ENCODE measurements around the gene GYS1.
"Not testable (repeated sequence)": the region's sequence is repeated elsewhere in the genome, so short reads cannot be mapped to it uniquely, and the experiment has no call there.

The GYS1 gene

GRCh38 chr19:48925890-48926289 lies 67.2 kb downstream of the GYS1 start:
- not testable (repeated sequence) for H3K4me3 Mint-ChIP-seq; DNase-seq (ENCODE audit: low spot score in 2 of 2); ATAC-seq; H3K27ac Mint-ChIP-seq; H3K4me1 Mint-ChIP-seq; H3K9me3 Mint-ChIP-seq
- H3K36me3 Mint-ChIP-seq, result peaks cover 26% of the 10 kb centered on the region

GRCh38 chr19:48925240-48925843 lies 67.8 kb downstream of the GYS1 start:
- H3K4me3 Mint-ChIP-seq, result no peak overlapping the region
- H3K9me3 Mint-ChIP-seq, result no peaks in the 10 kb centered on the region
- ATAC-seq, result peak; percentile 58
- H3K36me3 Mint-ChIP-seq, result peaks cover 26% of the 10 kb centered on the region
- H3K27ac Mint-ChIP-seq, result no peak overlapping the region
- DNase-seq (ENCODE audit: low spot score in 2 of 2), result no peak
- H3K4me1 Mint-ChIP-seq, result no peaks in the 10 kb centered on the region

GRCh38 chr19:48922548-48923490 lies 70.3 kb downstream of the GYS1 start:
- no peak for DNase-seq (ENCODE audit: low spot score in 2 of 2)
- H3K4me3 Mint-ChIP-seq, result no peak overlapping the region
- H3K36me3 Mint-ChIP-seq, result peaks cover 51% of the 10 kb centered on the region
- ATAC-seq, result no peak
- no peaks in the 10 kb centered on the region for H3K9me3 Mint-ChIP-seq
- H3K4me1 Mint-ChIP-seq, result no peaks in the 10 kb centered on the region
- peak overlapping the region; percentile 72 for H3K27ac Mint-ChIP-seq

- H3K4me3 Mint-ChIP-seq, result no peak overlapping the region
- no peaks in the 10 kb centered on the region for H3K9me3 Mint-ChIP-seq
- peaks cover 60% of the 10 kb centered on the region for H3K36me3 Mint-ChIP-seq
- H3K4me1 Mint-ChIP-seq, result no peaks in the 10 kb centered on the region
- no peak overlapping the region for H3K27ac Mint-ChIP-seq
- ATAC-seq (no peak), DNase-seq (ENCODE audit: low spot score in 2 of 2) (no peak)
Measured at GRCh38 chr19:48921721-48922500, 71.2 kb downstream of the GYS1 start.

GRCh38 chr19:48920949-48921348 lies 72.2 kb downstream of the GYS1 start:
- H3K36me3 Mint-ChIP-seq, result peaks cover 69% of the 10 kb centered on the region
- H3K9me3 Mint-ChIP-seq, result no peaks in the 10 kb centered on the region
- H3K4me3 Mint-ChIP-seq, result no peak overlapping the region
- H3K4me1 Mint-ChIP-seq, result no peaks in the 10 kb centered on the region
- DNase-seq (ENCODE audit: low spot score in 2 of 2) (no peak), ATAC-seq (no peak)
- no peak overlapping the region for H3K27ac Mint-ChIP-seq

- H3K36me3 Mint-ChIP-seq, result peaks cover 81% of the 10 kb centered on the region
- H3K27ac Mint-ChIP-seq; H3K4me1 Mint-ChIP-seq; DNase-seq (ENCODE audit: low spot score in 2 of 2); ATAC-seq; H3K4me3 Mint-ChIP-seq; H3K9me3 Mint-ChIP-seq: not testable (repeated sequence)
Measured at GRCh38 chr19:48919271-48919670, 73.8 kb downstream of the GYS1 start.

GRCh38 chr19:48918801-48919247 lies 74.3 kb downstream of the GYS1 start:
- H3K4me3 Mint-ChIP-seq, result no peak overlapping the region
- peaks cover 81% of the 10 kb centered on the region for H3K36me3 Mint-ChIP-seq
- no peak for DNase-seq (ENCODE audit: low spot score in 2 of 2)
- no peaks in the 10 kb centered on the region for H3K4me1 Mint-ChIP-seq
- no peak overlapping the region for H3K27ac Mint-ChIP-seq
- no peaks in the 10 kb centered on the region for H3K9me3 Mint-ChIP-seq
- peak; percentile 37 for ATAC-seq

Data from stimulated activated effector memory CD8-positive, alpha-beta T cell treated with anti-CD3 and anti-CD28 coated beads, Interleukin-12 subunit alpha, Interleukin-12 subunit beta, amount 100 ng/mL, for 72 hours (primary cell).